RCC 7860 (cell line): Measurements from ENCODE around the gene RCC1.

Experiments
- DNase-seq: peaks from one replicate; pipeline ENCODE4 v3.0.0-alpha.2; 2015; ENCODE audit warnings: low spot score
- FAIRE-seq: peaks from 2 replicates; lab custom pipeline; 2012; peaks lifted over from hg19 to GRCh38; lab: Jason Lieb, UNC

Gene RCC1

GRCh38 chr1:28582248-28582615 is 76.4 kb downstream of the RCC1 start:
- FAIRE-seq (no peak), DNase-seq (no peak)

- DNase-seq (peak; percentile 82), FAIRE-seq (peak; percentile 90)
These were observed 80.9 kb downstream of the RCC1 start for GRCh38 chr1:28586585-28587391.
